ENCODE measurements around the gene SERINC3. TPM values are rescaled to one million over a fixed set of nuclear protein-coding genes. Genes with fewer than 3 reads are reported as not detected.

The SERINC3 gene
- total RNA-seq, 1 donor from 2014 or later, result 143 TPM

- no peak overlapping the region for H3K4me3 ChIP-seq
- H3K27ac ChIP-seq, result no peak overlapping the region
- no peaks in the 10 kb centered on the region for H3K9me3 ChIP-seq
- no peak for ATAC-seq
- peaks cover 28% of the 10 kb centered on the region for H3K4me1 ChIP-seq
- TF ChIP-seq CTCF (IDR thresholded peaks at IDR 0.05), result no peak
- H3K36me3 ChIP-seq, result no peaks in the 10 kb centered on the region
- no peaks in the 10 kb centered on the region for H3K27me3 ChIP-seq
- intact Hi-C loops (cut with DNase I), result no loop called here
- no peak for DNase-seq
Measured at GRCh38 chr20:44552050-44552449, 30.2 kb upstream of the SERINC3 start.

GRCh38 chr20:44549123-44549522 lies 27.3 kb upstream of the SERINC3 start:
- no peaks in the 10 kb centered on the region for H3K36me3 ChIP-seq
- DNase-seq, result no peak
- H3K9me3 ChIP-seq, result no peaks in the 10 kb centered on the region
- no peak for ATAC-seq
- peaks cover 29% of the 10 kb centered on the region for H3K4me1 ChIP-seq
- H3K27ac ChIP-seq, result peak overlapping the region; percentile 61
- intact Hi-C loops (cut with DNase I), result no loop called here
- no peak for TF ChIP-seq CTCF (IDR thresholded peaks at IDR 0.05)
- peak overlapping the region; percentile 9 for H3K4me3 ChIP-seq
- no peaks in the 10 kb centered on the region for H3K27me3 ChIP-seq

GRCh38 chr20:44547419-44547818 lies 25.5 kb upstream of the SERINC3 start:
- no peaks in the 10 kb centered on the region for H3K36me3 ChIP-seq
- H3K4me1 ChIP-seq, result peaks cover 32% of the 10 kb centered on the region
- H3K27me3 ChIP-seq, result no peaks in the 10 kb centered on the region
- intact Hi-C loops (cut with DNase I), result no loop called here
- ATAC-seq (no peak), DNase-seq (no peak)
- no peak for TF ChIP-seq CTCF (IDR thresholded peaks at IDR 0.05)
- no peak overlapping the region for H3K4me3 ChIP-seq
- no peak overlapping the region for H3K27ac ChIP-seq
- H3K9me3 ChIP-seq, result no peaks in the 10 kb centered on the region

GRCh38 chr20:44544263-44544662 lies 22.4 kb upstream of the SERINC3 start:
- Histone ChIP-seq H3K27ac (no peak overlapping the region), H3K9me3 (no peaks in the 10 kb centered on the region), H3K4me1 (peaks cover 39% of the 10 kb centered on the region), H3K4me3 (no peak overlapping the region), H3K27me3 (no peaks in the 10 kb centered on the region), H3K36me3 (no peaks in the 10 kb centered on the region)
- intact Hi-C loops (cut with DNase I), result no loop called here
- no peak for DNase-seq
- TF ChIP-seq CTCF (IDR thresholded peaks at IDR 0.05), result no peak
- no peak for ATAC-seq

GRCh38 chr20:44543358-44543757 lies 21.5 kb upstream of the SERINC3 start:
- Histone ChIP-seq H3K27me3 (no peaks in the 10 kb centered on the region), H3K27ac (no peak overlapping the region), H3K9me3 (no peaks in the 10 kb centered on the region), H3K36me3 (no peaks in the 10 kb centered on the region), H3K4me1 (peaks cover 39% of the 10 kb centered on the region), H3K4me3 (no peak overlapping the region)
- ATAC-seq (no peak), DNase-seq (no peak)
- intact Hi-C loops (cut with DNase I), result no loop called here
- no peak for TF ChIP-seq CTCF (IDR thresholded peaks at IDR 0.05)

GRCh38 chr20:44542890-44543289 lies 21.0 kb upstream of the SERINC3 start:
- Histone ChIP-seq H3K9me3 (no peaks in the 10 kb centered on the region), H3K27ac (no peak overlapping the region), H3K27me3 (no peaks in the 10 kb centered on the region), H3K36me3 (no peaks in the 10 kb centered on the region), H3K4me3 (no peak overlapping the region), H3K4me1 (peaks cover 37% of the 10 kb centered on the region)
- intact Hi-C loops (cut with DNase I), result no loop called here
- DNase-seq, result no peak
- TF ChIP-seq CTCF (IDR thresholded peaks at IDR 0.05), result no peak
- ATAC-seq, result no peak
